ENCODE data around the gene PLEKHA4.
A peak's percentile ranks its signal among the peaks of the same experiment; 100 is the strongest.
"Not testable (repeated sequence)": the region's sequence is repeated elsewhere in the genome, so short reads cannot be mapped to it uniquely, and the experiment has no call there.

Gene PLEKHA4

GRCh38 chr19:48862827-48863226 is 5.6 kb downstream of the PLEKHA4 start:
- DNase-seq = no peak

DNA sequence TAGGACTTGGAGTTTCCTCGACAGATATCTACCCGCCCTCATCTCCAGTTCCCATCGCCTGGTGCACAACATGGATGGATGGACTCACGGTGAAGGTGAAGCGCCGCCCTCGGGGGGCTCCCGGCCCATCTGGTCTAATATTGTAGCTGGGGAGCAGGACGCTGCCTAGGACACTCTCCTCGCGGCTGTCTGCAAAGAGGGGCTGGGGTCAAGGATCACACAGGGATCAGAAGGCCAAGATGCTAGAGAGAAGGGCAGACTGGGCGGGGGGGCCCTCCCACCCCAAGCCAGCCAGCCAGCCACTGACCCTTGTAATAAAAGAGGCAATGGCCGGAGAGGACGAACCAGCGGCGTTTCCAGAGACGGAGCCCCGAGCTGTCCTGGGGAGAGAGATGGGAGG is 7.1 kb downstream of the PLEKHA4 start:
- no peak for DNase-seq

GRCh38 chr19:48859711-48860572 is 8.5 kb downstream of the PLEKHA4 start:
- no peak for DNase-seq

DNA sequence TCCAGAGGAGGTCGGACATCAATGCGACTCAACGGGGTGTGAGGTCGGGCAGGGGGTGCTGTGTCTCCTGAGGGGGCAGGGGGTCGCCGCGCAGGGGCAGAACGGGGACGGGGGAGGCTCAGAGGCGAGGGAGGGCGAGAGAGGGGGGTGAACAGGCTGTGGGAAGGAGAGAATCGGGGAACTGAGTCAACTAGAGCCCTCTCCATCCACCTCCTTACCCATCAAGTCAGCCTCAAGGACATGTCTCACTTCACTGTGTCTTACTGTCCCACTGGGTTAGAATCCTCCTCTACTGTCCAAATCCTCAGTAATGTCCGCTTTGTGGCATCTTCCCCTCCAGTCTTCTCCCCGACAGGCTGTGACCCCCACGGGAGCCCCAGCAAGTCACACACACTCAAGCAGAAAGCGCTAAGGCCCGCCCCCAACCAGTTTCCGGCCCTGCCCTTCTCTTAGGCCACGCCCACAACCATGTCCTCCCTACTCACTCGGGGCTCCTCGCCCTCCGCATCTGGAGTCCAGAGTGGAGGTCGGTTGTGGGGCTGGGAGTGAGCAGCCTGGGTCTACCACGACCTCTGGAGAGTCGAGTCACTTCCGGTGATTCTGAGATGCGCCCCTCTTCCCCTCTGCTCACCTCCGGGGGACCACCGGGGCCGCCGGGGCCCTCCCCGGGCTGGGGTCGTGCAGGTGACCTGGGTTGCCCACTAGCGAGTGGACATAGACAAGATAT is 9.3 kb downstream of the PLEKHA4 start:
- no peak for DNase-seq

DNA sequence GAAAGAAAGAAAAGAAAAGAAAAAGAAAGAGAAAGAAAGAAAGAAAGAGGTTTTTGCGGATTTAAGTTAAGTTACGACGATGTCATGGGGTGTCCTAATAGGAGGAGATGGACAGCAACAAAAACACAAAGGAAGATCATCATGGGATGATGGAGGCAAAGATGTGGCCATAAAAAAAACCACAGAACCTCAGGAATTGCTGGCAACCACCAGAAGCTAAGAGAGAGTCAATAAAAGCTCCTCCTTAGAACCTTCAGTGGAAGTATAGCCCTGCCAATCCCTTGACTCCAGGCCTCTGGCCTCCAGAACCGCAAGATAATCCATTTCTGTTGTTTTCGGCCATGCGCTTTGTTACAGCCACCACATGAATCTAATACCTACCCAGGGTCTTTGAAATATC is 11.5 kb downstream of the PLEKHA4 start:
- no peak for DNase-seq

DNA sequence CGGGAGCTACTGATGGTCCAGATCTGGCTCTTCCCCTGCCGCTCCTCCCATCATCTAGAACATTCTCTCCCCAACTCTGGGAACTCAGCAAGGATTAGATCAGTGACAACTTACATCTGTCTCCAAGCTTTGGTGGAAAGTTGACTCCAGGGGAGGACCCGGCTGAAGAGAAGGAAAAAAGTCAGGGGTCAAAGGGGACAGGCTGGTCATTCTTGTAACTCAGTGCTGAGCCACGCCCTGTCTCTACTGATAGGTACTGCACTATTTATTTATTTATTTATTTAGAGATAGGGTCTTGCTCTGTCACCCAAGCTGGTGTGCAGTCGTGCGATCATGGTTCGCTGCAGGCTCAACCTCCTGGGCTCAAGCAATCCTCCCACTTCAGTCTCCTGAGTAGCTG is 14.3 kb downstream of the PLEKHA4 start:
- DNase-seq = no peak

GRCh38 chr19:48853483-48853882 is 14.9 kb downstream of the PLEKHA4 start:
- DNase-seq = no peak

DNA sequence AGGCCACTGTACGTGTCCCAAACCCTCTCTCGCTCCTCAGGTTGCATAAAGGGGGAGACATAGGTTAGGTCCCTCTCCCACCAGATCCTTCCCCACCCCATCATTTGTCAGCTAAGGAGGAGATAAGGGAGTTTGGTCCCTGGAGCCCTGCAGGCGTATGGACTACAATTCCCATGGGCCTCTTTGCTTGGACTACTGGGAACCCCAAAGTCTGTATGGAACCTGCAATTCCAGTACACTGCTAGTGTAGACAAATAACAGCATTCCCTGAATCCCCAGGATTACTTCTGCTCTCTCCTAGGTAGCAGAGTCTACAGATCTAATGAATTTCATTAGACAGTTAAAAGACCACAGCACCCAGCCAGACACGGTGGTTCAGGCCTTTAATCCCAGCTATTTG is 16.1 kb downstream of the PLEKHA4 start:
- no peak for DNase-seq

DNA sequence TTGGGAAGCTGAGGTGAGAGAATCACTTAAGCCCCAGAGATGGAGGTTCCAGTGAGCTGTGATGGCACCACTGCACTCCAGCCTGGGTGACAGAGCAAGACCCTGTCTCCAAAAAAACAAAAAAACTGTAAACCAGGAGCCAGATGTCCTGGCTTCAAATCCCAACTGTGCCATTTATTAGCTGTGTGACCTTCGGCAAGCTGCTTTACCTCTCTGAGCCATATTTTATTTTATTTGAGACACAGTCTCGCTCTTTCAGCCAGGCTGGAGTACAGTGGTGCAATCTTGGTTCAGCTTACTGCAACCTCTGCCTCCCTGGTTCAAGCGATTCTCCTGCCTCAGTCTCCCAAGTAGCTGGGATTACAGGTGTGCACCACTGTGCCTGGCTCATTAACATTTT is 21.8 kb downstream of the PLEKHA4 start:
- DNase-seq = not testable (repeated sequence)

GRCh38 chr19:48845384-48845783 is 23.0 kb downstream of the PLEKHA4 start:
- no peak for DNase-seq

DNA sequence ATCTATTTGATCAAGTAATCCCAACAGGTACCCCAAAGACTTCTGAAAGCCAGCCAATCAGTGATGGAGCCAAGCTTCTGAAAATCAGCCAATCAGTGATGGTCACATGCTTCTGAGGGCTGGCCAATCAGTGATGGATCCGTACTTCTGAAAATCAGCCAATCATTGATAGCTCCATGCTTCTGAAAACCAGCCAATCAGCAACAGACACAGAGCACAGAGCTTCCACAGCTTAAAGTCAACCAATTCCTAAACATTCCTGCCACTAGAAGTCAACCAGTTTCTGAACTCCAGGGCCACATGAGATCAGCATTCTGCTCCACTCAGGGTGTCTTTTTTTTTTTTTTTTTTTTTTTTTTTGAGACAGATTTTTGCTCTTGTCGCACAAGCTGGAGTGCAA is 23.9 kb downstream of the PLEKHA4 start:
- no peak for DNase-seq

- DNase-seq = peak; percentile 35
Observed at GRCh38 chr19:48842789-48843162, 25.6 kb downstream of the PLEKHA4 start.

DNA sequence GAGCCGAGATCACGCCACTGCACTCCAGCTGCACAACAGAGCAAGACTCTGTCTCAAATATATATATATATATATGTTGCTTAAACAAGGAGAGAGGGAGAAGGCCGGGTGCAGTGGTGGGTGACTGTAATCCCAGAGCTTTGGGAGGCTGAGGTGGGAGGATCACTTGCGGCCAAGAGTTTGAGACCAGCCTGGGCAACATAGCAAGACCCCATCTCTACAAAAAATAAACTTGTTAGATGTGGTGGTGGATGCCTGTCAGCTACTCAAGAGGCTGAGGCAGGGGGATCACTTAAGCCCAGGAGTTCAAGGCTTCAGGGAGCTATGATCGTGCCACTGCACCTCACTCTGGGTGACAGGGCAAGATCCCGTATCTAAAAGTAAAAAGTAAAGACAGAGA is 26.8 kb downstream of the PLEKHA4 start:
- no peak for DNase-seq

GRCh38 chr19:48841047-48841446 is 27.4 kb downstream of the PLEKHA4 start:
- no peak for DNase-seq

GRCh38 chr19:48837687-48838086 is 30.7 kb downstream of the PLEKHA4 start:
- no peak for DNase-seq

DNA sequence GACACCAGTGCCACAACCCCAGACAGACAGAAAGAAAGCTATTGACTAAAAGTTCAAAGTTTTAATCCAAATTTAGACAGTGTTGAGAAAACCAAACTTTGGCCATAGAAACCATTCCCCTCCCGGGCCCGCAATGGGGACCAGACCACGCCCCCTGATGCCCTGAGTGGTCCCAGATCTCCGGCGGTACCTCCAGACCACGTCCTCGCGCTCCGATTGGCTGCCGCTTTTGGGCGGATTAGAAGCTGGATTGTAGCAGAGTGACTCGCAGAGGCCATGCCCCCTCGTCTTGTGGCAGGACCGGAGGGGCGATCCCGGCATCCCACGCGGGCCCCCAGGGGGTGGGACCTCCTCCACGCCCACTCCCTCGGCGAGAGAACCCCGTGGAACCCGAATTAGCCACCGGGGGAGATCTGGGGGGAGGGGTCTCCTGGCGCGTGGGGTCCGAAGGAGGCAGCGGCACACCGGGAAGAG is 31.3 kb downstream of the PLEKHA4 start:
- peak; percentile 90 for DNase-seq

DNA sequence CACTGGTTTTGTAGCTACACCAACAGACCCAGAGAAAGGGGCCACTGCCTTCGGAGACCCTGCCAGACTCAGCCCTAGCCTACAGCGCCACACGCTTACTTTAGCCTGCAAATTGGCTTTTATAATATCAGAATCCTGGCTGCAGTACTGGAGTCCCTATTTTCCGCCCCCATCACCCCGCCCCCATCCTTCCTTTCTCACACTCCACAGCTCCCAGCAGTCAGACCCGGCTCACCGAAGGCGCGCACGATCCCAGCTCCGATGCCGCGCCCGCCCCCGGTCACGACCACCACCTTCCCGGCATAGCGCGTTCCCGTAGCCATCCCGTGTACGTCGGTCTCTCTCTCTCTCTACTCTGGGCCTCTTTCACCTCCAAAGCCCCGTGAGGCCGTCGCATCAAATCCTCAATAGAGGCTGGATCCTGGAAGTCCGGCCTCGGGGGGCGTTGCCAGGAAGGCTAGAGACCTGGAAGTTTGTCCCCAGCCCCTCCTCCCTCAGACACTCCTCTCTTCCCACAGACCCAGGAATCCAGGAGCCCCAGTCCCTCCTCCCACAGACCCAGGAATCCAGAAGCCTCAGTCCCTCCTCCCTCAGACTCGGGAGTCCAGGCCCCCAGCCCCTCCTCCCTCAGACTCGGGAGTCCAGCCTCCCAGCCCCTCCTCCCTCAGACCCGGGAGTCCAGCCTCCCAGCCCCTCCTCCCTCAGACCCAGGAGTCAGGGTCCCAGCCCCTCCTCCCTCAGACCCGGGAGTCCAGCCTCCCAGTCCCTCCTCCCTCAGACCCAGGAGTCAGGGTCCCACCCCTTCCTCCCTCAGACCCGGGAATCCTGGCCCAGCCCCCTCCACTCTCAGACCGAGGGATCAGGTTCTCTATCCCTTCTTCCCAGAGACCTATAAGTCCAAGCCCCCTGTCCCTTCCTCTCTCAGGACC is 32.1 kb downstream of the PLEKHA4 start, which contains the start of gene HSD17B14:
Gene HSD17B14 (minus strand): TSS at position 403 of the 929 bp plus-strand sequence. CDS start 80 bp downstream, at position 323.
- peak; percentile 50 for DNase-seq

DNA sequence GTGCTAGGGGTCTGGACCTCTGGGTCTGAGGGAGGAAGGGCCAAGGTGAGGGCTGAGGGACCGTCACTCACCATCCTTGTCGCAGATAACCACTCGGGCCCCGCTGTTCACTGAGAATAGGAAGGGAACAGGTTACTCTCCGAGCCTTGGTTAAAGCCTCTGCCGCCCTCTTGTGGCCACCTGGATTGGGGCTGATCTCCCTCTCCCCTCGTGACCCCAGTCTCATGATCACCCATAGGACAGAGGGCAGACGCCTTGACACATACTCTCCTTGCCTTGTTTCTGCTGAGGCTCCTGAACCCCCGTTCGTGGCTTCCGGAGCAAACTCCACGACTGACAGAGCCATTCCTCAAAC is 32.7 kb downstream of the PLEKHA4 start:
- DNase-seq = peak; percentile 93

DNA sequence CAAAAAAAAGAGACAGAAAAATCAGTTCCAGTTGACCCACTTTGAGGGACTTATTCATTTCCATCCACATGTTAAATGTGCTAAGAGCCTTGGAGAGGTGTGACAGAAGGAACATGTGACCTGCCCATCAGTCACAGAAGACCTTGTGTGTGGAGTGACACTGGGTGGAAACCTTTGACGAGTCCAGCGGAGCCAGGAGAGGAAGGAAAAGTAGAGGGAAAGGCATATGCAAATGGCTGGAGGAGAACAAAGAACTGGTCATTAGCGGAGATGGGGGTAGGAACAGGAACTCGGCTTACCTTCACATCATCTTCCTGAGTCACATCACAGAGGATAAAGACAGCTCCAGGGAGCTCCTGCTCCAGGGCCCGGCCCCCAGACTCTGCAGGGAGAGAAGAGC is 34.4 kb downstream of the PLEKHA4 start:
- DNase-seq = no peak

DNA sequence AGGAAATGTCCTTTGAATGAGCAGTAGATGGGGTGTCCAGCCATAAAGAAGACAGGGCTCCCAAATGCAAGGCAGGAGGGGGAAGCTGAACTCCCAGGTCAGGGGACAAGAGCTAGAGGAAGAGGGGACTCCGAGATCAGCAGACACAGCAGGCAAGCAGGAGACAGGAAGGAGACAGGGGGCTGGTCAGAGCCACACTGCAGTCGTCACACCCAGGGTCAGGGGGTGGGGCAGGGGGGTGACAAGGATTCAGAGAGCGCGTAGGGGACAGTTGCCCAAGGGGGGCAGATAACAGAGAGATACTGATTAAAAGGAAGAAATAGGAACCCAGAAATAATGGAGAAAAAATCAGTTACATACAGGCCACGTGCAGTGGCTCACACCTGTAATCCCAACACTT is 35.4 kb downstream of the PLEKHA4 start:
- DNase-seq = no peak

DNA sequence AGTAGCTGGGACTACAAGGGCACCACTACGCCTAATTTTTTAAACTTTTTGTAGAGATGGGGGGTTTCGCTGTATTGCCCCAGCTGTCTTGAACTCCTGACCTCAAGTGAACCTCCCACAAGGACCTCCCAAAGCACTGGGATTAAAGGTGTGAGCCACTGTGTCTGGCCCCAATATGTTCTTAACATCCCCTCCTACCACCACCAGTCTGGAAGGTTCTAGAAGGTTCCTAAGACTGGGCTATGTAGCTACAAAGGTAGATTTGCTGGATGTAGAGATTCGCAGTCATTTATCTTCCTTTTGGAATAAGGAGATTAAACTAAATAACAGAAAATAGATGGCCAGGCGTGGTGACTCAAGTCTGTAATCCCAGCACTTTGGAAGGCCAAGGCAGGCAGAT is 37.5 kb downstream of the PLEKHA4 start:
- DNase-seq = no peak

DNA sequence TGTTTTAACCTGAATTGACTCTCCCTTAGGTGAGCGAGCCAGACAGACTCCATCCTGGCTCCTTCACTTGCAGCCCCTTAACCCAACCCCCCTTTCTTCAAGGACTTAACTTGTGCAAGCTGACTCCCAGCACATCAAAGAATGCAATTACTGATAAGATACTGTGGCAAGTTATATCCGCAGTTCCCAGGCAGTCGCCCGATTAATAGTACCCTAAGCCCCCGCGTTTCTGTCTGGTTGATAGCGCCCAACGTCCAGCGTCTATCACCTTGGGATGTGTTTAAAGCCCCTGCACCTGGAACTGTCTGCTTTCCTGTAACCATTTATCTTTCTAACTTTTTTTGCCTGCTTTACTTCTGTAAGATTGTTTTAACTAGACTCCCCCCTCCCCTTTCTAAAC is 38.3 kb downstream of the PLEKHA4 start:
- no peak for DNase-seq

DNA sequence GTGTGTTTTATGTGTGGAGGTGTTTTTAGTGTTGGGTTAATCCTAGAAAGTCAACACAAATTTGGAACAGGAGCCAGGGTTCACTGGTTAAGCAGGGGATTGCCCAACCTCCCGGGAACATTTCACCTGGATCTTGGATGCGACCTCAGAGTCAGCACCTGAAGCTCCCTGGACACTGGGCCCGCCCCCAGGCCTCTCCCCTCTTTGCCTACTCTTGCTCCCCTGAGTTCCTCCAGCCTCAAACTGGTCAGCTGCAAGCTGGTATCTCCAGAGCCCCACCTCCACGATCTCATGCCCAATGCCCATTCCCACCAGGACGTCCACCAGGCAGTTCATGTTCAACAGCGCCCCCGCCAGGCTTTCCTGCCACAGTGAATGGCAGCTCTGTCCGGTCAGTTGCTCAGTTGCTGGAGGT is 41.8 kb downstream of the PLEKHA4 start:
- no peak for DNase-seq
